H9 (cell line): Measurements from ENCODE around the gene CYP19A1. TPM values are rescaled to one million over a fixed set of nuclear protein-coding genes. Genes with fewer than 3 reads are reported as not detected.

Experiments
- DNase-seq: peaks from one replicate; pipeline ENCODE4 v3.0.0-alpha.2; 2017
- H2AFZ ChIP-seq: one replicate; pipeline ENCODE4 v1.6.1; 2013; ENCODE audit warnings: mild to moderate bottlenecking, low read length, control low read depth, moderate library complexity
- H2AK5ac ChIP-seq: 2 replicates; pipeline ENCODE4 v1.6.1; 2013; ENCODE audit warnings: low read length, control low read depth, mixed read lengths; ENCODE audit not compliant: insufficient read length
- H2BK120ac ChIP-seq: one replicate; pipeline ENCODE4 v1.6.1; 2013; ENCODE audit warnings: low read depth, mild to moderate bottlenecking, low read length, control low read depth, inconsistent platforms; ENCODE audit not compliant: poor library complexity, severe bottlenecking
- H2BK12ac ChIP-seq: 2 replicates; pipeline ENCODE4 v1.6.1; 2013; ENCODE audit warnings: low read length, control low read depth, mixed read lengths, low read depth; ENCODE audit not compliant: insufficient read length
- H2BK15ac ChIP-seq: 2 replicates; pipeline ENCODE4 v1.6.1; 2013; ENCODE audit warnings: low read depth, low read length, control low read depth
- H2BK20ac ChIP-seq: one replicate; pipeline ENCODE4 v1.6.1; 2013; ENCODE audit warnings: low read depth, mild to moderate bottlenecking, low read length, control low read depth, inconsistent platforms; ENCODE audit not compliant: poor library complexity, severe bottlenecking
- H2BK5ac ChIP-seq: 2 replicates; pipeline ENCODE4 v1.6.1; 2013; ENCODE audit warnings: low read length, control low read depth, mixed read lengths; ENCODE audit not compliant: insufficient read length
- H3K14ac ChIP-seq: 2 replicates; pipeline ENCODE4 v1.6.1; 2013; ENCODE audit warnings: low read length, control low read depth; ENCODE audit not compliant: insufficient read depth
- H3K18ac ChIP-seq: 2 replicates; pipeline ENCODE4 v1.6.1; 2013; ENCODE audit warnings: low read depth, mild to moderate bottlenecking, mixed read lengths, low read length, control low read depth; ENCODE audit not compliant: insufficient read length
- H3K23ac ChIP-seq: 2 replicates; pipeline ENCODE4 v1.6.1; 2013; ENCODE audit warnings: low read length, control low read depth, mixed read lengths, low read depth; ENCODE audit not compliant: insufficient read length
- H3K23me2 ChIP-seq: 2 replicates; pipeline ENCODE4 v1.6.1; 2013; ENCODE audit warnings: low read depth, mild to moderate bottlenecking, mixed read lengths, low read length, control low read depth; ENCODE audit not compliant: insufficient read length, poor library complexity, severe bottlenecking
- H3K27ac ChIP-seq: 2 replicates; pipeline ENCODE4 v1.5.1; 2013; ENCODE audit warnings: low read length, control low read depth, mixed read lengths, low read depth; ENCODE audit not compliant: insufficient read length
- H3K27me3 ChIP-seq: 2 replicates; pipeline ENCODE4 v1.6.1; 2013; ENCODE audit warnings: low read length, control low read depth, inconsistent platforms; ENCODE audit not compliant: insufficient read depth
- H3K4ac ChIP-seq: 2 replicates; pipeline ENCODE4 v1.6.1; 2013; ENCODE audit warnings: low read depth, mild to moderate bottlenecking, control low read depth, inconsistent platforms, low read length, moderate library complexity
- H3K4me1 ChIP-seq: 2 replicates; pipeline ENCODE4 v1.6.1; 2013; ENCODE audit warnings: low read length, control low read depth, inconsistent platforms; ENCODE audit not compliant: insufficient read depth
- H3K4me2 ChIP-seq: 2 replicates; pipeline ENCODE4 v1.6.1; 2013; ENCODE audit warnings: low read length, control low read depth, mixed read lengths; ENCODE audit not compliant: insufficient read length, insufficient read depth
- H3K56ac ChIP-seq: 2 replicates; pipeline ENCODE4 v1.6.1; 2013; ENCODE audit warnings: low read depth, mild to moderate bottlenecking, mixed read lengths, low read length, control low read depth; ENCODE audit not compliant: insufficient read length
- H3K79me1 ChIP-seq: 2 replicates; pipeline ENCODE4 v1.6.1; 2013; ENCODE audit warnings: low read depth, mild to moderate bottlenecking, moderate library complexity, low read length, control low read depth, inconsistent platforms; ENCODE audit not compliant: insufficient read depth, poor library complexity, severe bottlenecking
- H3K79me2 ChIP-seq: 2 replicates; pipeline ENCODE4 v1.6.1; 2013; ENCODE audit warnings: low read length, control low read depth, inconsistent platforms; ENCODE audit not compliant: insufficient read depth
- H3K9ac ChIP-seq: 2 replicates; pipeline ENCODE4 v1.6.1; 2013; ENCODE audit warnings: low read length, control low read depth, mixed read lengths; ENCODE audit not compliant: insufficient read length; ENCODE audit errors: extremely low read depth
- H3K9me3 ChIP-seq: one replicate; pipeline ENCODE4 v1.6.1; 2013; ENCODE audit warnings: low read depth, low read length, inconsistent platforms; ENCODE audit not compliant: control insufficient read depth
- H3T11ph ChIP-seq: one replicate; pipeline ENCODE4 v1.6.1; 2013; ENCODE audit warnings: mild to moderate bottlenecking, low read length, control low read depth, inconsistent platforms
- H4K20me1 ChIP-seq: one replicate; pipeline ENCODE4 v1.6.1; 2013; ENCODE audit not compliant: control insufficient read depth, insufficient read length, insufficient read depth
- H4K5ac ChIP-seq: 2 replicates; pipeline ENCODE4 v1.6.1; 2013; ENCODE audit warnings: low read depth, mild to moderate bottlenecking, mixed read lengths, low read length, control low read depth; ENCODE audit not compliant: insufficient read length
- H4K8ac ChIP-seq: replicated peaks from 2 replicates; pipeline ENCODE4 v1.6.1; 2013; ENCODE audit warnings: low read length, control low read depth, mixed read lengths, low read depth; ENCODE audit not compliant: insufficient read length
- H4K91ac ChIP-seq: 2 replicates; pipeline ENCODE4 v1.6.1; 2013; ENCODE audit warnings: low read depth, mild to moderate bottlenecking, moderate library complexity, mixed read lengths, low read length, control low read depth; ENCODE audit not compliant: insufficient read length
- H3K27ac Mint-ChIP-seq, 3 experiments: 2 replicates in 2 of 3; 3 replicates in 1 of 3; pipeline ENCODE4 v1.8.0; 2020 to 2021; ENCODE audit warnings: mixed read lengths in 3 of 3, mild to moderate bottlenecking in 1 of 3, moderate library complexity in 1 of 3
- H3K27me3 Mint-ChIP-seq: 2 replicates; pipeline ENCODE4 v1.8.0; 2021; ENCODE audit warnings: low read depth, mild to moderate bottlenecking, moderate library complexity, mixed read lengths
- H3K36me3 Mint-ChIP-seq, 3 experiments: 2 replicates in 2 of 3; 3 replicates in 1 of 3; pipeline ENCODE4 v1.8.0; 2020 to 2021; ENCODE audit warnings: low read depth in 3 of 3, mixed read lengths in 3 of 3; ENCODE audit not compliant: insufficient read depth in 1 of 3
- H3K4me1 Mint-ChIP-seq, 2 experiments: 2 replicates each; pipeline ENCODE4 v1.8.0; 2020; ENCODE audit warnings: mixed read lengths in 2 of 2
- H3K4me3 Mint-ChIP-seq, 2 experiments: 2 replicates in 1 of 2; 3 replicates in 1 of 2; pipeline ENCODE4 v1.8.0; 2020 to 2021; ENCODE audit warnings: mild to moderate bottlenecking in 2 of 2, mixed read lengths in 2 of 2, moderate library complexity in 1 of 2
- H3K9me3 Mint-ChIP-seq, 2 experiments: 2 replicates in 1 of 2; 3 replicates in 1 of 2; pipeline ENCODE4 v1.8.0; 2020; ENCODE audit warnings: mild to moderate bottlenecking in 2 of 2, mixed read lengths in 2 of 2, moderate library complexity in 1 of 2
- CTCF ChIP-seq: fragments of 200-600 bp; sonication (generic); conservative IDR thresholded peaks from 3 replicates; pipeline ENCODE4 v1.8.0; 2021; ENCODE audit warnings: antibody characterized with exemption, mild to moderate bottlenecking
- WGBS: extraction: QIAGEN DNeasy Blood & Tissue Kit; methylation state at CpG from one replicate; pipeline ENCODE4 v1.1.7; 2013; ENCODE audit warnings: missing lambda C conversion rate, low lambda C conversion rate, mixed read lengths; ENCODE audit not compliant: insufficient read length; ENCODE audit errors: extremely low coverage; 5-methylcytosine and 5-hydroxymethylcytosine counted together
- total RNA-seq: library from RNA; stranded (reverse); gene quantifications from 2 replicates; pipeline ENCODE4 v1.2.1, GENCODE V29; 2021

CYP19A1 gene
- total RNA-seq, 1 experiment from 2014 or later = not detected

GRCh38 chr15:51170882-51171633, 167.3 kb downstream of the CYP19A1 start:
- H3K18ac ChIP-seq = no peak overlapping the region
- H3K4me1 Mint-ChIP-seq = no peaks in the 10 kb centered on the region
- no peak overlapping the region for H2BK120ac ChIP-seq
- no peak overlapping the region for H3K56ac ChIP-seq
- no peak overlapping the region for H4K5ac ChIP-seq
- H3T11ph ChIP-seq = no peak overlapping the region
- no peaks in the 10 kb centered on the region for H3K36me3 Mint-ChIP-seq
- H2BK5ac ChIP-seq = no peak overlapping the region
- H3K4me1 ChIP-seq = no peaks in the 10 kb centered on the region
- no peak overlapping the region for H3K4me2 ChIP-seq
- no peak overlapping the region for H2AK5ac ChIP-seq
- H3K79me2 ChIP-seq = no peaks in the 10 kb centered on the region
- no peaks in the 10 kb centered on the region for H3K9me3 Mint-ChIP-seq
- no peak overlapping the region for H3K4ac ChIP-seq
- no CpG with 5 or more reads among the region's 11 CpGs for WGBS
- H3K23me2 ChIP-seq = no peaks in the 10 kb centered on the region
- no peak overlapping the region for H2BK20ac ChIP-seq
- no peaks in the 10 kb centered on the region for H3K9me3 ChIP-seq
- H4K8ac ChIP-seq = no peak overlapping the region
- H3K23ac ChIP-seq = no peak overlapping the region
- no peaks in the 10 kb centered on the region for H3K79me1 ChIP-seq
- no peak overlapping the region for H3K14ac ChIP-seq
- no peaks in the 10 kb centered on the region for H4K20me1 ChIP-seq
- H3K27ac Mint-ChIP-seq = no peak overlapping the region
- DNase-seq = peak; percentile 10
- H3K9ac ChIP-seq = no peak overlapping the region
- H2BK12ac ChIP-seq = no peak overlapping the region
- no peaks in the 10 kb centered on the region for H3K27me3 ChIP-seq
- no peak overlapping the region for H2BK15ac ChIP-seq
- H3K27ac ChIP-seq = no peak overlapping the region
- H2AFZ ChIP-seq = no peak overlapping the region
- no peaks in the 10 kb centered on the region for H3K27me3 Mint-ChIP-seq
- H4K91ac ChIP-seq = no peak overlapping the region
- TF ChIP-seq CTCF = no peak
- H3K4me3 Mint-ChIP-seq = no peak overlapping the region
